Tibial nerve (tissue), 4 donors: ENCODE results near the gene B4GALT5.

Experiments
- EP300 ChIP-seq, 2 donors: sonication (generic); formaldehyde crosslinking; IDR thresholded peaks; one replicate each; pipeline ENCODE4 v1.6.1; 2017; ENCODE audit warnings: antibody characterized with exemption in 2 of 2, mild to moderate bottlenecking in 1 of 2
- POLR2A ChIP-seq, 2 donors: fragments of 450-650 bp; IDR thresholded peaks; one replicate each; pipeline ENCODE4 v1.6.1; 2017; ENCODE audit warnings: antibody characterized with exemption in 2 of 2, mild to moderate bottlenecking in 2 of 2, moderate library complexity in 2 of 2
- TF ChIP-seq, protein P1 (sequence below), 5 experiments: fragments of 200-600 bp in 3 of 5; fragments of 450-650 bp in 2 of 5; sonication (generic) in 3 of 5; IDR thresholded peaks; one replicate each; pipeline ENCODE4 v1.5.1; 2016 to 2019; ENCODE audit warnings: antibody characterized with exemption in 5 of 5, mild to moderate bottlenecking in 3 of 5, moderate library complexity in 2 of 5

DNA sequence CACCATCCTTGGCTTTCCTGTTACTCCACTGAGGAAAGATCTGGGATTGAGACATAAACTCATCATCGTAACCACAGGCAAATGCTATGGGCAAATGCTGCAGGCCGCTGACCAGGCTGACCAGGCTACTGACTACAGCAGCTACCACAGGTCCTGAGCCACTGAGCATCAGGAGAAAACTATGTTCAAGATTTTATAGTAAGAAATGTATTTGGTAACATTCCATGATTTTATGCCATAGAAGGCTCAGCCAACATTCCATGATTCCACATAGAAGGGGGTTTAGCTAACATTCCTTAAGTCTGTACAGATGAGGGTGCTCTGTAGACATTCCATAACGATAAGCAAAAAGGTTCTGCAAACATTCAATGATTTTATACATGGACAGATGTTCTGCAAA lies 16.1 kb upstream of the B4GALT5 start:
- TF ChIP-seq, protein P1, sequence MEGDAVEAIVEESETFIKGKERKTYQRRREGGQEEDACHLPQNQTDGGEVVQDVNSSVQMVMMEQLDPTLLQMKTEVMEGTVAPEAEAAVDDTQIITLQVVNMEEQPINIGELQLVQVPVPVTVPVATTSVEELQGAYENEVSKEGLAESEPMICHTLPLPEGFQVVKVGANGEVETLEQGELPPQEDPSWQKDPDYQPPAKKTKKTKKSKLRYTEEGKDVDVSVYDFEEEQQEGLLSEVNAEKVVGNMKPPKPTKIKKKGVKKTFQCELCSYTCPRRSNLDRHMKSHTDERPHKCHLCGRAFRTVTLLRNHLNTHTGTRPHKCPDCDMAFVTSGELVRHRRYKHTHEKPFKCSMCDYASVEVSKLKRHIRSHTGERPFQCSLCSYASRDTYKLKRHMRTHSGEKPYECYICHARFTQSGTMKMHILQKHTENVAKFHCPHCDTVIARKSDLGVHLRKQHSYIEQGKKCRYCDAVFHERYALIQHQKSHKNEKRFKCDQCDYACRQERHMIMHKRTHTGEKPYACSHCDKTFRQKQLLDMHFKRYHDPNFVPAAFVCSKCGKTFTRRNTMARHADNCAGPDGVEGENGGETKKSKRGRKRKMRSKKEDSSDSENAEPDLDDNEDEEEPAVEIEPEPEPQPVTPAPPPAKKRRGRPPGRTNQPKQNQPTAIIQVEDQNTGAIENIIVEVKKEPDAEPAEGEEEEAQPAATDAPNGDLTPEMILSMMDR (IDR thresholded peaks at IDR 0.05) = no peak
- TF ChIP-seq POLR2A (IDR thresholded peaks at IDR 0.05) = no peak
- no peak for TF ChIP-seq EP300 (IDR thresholded peaks at IDR 0.05)
